Retinal pigment epithelial cell (primary cell): ENCODE measurements around the gene MAPKAP1.

Experiments used
- DNase-seq: peaks from one replicate; pipeline ENCODE4 v3.0.0-alpha.2; 2010; ENCODE audit warnings: low read depth
- H3K4me3 ChIP-seq: 2 replicates; pipeline ENCODE4 v1.5.1; 2011; ENCODE audit warnings: mild to moderate bottlenecking, low read length, control low read depth, moderate library complexity
- CTCF ChIP-seq: conservative IDR thresholded peaks from 2 replicates; pipeline ENCODE4 v1.5.1; 2011; ENCODE audit warnings: low read depth, low read length, control low read depth, inconsistent platforms

The MAPKAP1 gene

DNA sequence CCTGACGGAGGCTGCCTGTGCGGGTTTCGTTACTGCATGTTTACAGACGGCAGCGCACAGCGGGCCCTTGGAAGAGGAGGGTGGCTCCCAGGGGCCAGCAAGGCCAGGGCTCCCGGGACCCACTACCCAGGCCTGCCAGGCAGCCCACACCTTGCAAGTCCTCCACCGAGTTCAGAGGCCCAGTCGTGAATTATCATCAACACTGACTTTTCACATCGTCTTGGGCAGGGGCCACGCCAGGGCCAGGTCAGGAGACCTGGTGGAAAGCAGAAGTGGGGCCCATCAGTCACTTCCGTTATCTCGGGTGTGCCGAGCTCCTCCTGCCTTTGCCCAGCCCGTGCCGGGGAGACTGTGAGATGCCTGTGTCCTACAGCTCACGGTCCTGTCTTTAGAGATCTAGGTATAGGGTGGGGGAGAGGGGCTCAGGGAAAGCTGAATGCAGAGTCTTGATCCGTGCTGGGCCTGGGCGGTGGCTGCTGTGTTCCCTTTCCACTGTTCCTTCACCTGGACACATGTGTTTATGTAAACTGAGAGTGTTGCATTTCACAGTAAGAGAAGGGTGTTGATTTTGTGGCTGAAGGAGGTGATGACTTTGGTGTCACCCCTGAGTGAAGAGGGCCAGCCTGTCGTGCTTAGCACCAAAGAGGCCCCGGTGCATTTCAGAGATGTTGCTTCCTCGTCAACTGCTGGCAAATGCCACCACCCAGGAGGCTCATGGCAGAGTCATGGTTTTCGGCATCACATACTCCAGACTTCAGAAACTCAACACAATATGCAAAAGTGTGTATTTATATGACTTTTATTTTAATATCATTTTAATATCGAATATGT, 270.2 kb downstream of the MAPKAP1 start:
- no peak for TF ChIP-seq CTCF
- H3K4me3 ChIP-seq: no peak overlapping the region
- no peak for DNase-seq

DNA sequence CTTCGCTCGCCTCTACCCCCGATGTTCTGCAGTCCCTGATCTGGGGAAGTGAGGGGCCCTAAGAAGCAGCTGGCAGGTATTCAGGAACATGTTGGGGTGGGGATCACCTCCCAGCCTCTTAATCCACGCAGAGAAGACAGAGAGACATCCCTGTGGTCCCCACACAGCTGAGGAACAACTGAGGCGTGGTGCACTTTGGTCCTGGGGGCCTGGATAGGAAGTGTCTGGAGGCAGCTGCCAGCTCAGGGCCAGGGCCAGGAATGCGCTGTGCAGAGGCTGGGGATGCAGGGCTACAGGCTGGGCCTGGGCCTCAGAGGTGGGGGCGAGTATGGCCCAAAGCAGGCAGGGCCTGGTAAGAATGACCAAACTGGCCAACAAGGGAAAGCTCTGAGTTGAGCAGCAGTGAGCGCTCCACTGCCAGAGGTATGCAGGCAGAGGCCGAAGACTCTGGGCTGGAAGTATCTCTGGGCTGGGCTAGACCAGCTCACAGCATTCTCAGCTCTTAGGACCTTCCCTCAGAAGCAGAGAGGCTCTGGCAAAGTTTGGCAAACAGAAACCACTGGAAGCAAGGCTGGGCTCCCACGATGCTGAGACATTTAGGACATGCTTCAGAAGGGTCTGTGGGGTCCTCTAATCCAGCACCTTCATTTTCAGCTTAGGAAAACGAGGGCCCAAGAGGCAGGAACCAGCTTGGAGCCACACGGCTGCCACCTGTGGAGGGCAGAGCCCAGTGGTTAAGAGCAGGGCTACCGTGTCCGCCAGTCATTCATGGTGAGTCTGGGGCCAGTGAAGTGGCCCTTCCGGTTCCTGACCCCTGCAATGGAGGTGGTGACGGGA, 271.0 kb downstream of the MAPKAP1 start:
- no peak overlapping the region for H3K4me3 ChIP-seq
- DNase-seq: no peak
- TF ChIP-seq CTCF: no peak

DNA sequence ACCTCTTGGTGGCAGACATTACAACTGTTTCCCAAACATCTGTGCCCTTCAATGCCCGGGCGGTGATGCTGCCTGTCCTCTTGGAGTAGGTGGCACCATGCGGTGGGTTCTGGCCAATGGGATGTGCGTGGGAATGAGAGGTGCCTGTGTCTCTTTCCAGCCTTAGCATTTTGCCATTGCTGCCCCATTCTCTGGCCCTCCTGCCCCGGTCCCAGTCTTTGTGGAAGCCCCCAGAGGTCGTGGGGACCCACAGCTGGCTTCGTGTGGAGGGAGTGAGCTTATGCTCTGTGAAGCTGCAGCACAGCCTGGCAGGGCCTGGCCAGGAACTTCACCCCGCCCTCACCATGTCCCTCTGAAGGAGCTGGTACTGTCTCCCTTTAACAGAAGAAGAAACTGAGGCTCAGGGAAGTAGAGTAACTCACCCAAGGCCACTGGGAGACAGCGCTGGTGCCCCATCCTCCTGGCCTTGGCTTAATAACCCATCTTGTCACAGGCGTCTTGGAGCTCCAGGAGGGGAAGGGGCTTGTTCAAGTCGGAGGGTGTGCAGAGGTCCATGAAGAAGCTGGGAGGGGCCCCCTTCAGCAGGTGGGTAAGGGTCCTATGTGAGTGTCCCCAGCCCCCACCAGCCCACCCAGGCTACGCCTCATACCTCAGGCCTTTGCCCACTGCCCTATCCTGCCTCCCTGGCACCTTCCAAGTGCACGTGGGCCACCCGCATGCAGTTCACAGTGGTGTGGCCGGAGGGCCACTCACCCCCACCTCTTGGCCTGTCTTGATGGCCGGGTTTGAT, 271.8 kb downstream of the MAPKAP1 start:
- DNase-seq: no peak
- no peak for TF ChIP-seq CTCF
- no peak overlapping the region for H3K4me3 ChIP-seq

GRCh38 chr9:125433461-125434011, 273.5 kb downstream of the MAPKAP1 start:
- no peak for DNase-seq
- TF ChIP-seq CTCF: no peak

DNA sequence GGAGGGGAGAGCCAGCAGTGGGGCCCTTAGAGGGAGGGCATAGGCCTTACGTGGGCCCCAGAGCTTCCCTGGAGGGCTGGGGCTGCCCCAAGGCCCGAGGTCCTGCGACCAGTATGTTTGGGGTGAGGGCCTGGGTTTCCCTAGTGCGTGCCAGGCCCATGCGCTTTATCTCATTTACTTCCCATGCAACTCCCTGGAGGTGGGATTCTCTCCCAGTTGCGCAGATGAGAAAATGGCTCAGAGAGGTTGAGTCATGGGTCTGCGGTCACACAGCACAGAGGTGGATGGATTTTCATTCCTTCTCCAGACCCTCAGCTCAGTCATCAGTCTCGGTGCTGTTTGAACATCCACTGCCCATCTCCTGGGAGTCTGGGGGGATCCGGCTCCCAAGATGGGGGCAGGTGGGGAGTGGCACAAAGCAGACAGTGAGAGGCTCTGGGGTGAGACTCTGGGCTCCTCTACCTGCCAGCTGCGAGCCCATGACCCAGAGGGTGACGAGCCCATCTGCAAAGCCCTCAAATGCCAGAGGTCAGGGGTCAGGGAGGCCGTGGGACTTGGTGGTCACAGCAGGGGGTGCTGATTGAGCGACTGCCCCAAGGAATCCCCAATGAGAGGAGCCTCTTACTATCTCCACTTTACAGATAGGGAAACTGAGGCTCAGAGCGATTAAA, 274.2 kb downstream of the MAPKAP1 start:
- DNase-seq: no peak
- TF ChIP-seq CTCF: no peak
- H3K4me3 ChIP-seq: no peak overlapping the region

More at GRCh38 chr9:125433461-125434011, 273.5 kb downstream of the MAPKAP1 start:
- H3K4me3 ChIP-seq: no peak overlapping the region

GRCh38 chr9:125431741-125432271, 275.2 kb downstream of the MAPKAP1 start:
- no peak overlapping the region for H3K4me3 ChIP-seq
- TF ChIP-seq CTCF: no peak
- no peak for DNase-seq
